Activated CD8-positive, alpha-beta memory T cell treated with anti-CD3 and anti-CD28 coated beads, Interleukin-2, amount 50 U/mL, for 1 hour (primary cell): Measurements from ENCODE around the gene PTPRCAP.

Source experiments
- DNase-seq: peaks from one replicate; pipeline ENCODE4 v3.0.0-alpha.2; 2020; ENCODE audit errors: extremely low read depth

PTPRCAP gene

DNA sequence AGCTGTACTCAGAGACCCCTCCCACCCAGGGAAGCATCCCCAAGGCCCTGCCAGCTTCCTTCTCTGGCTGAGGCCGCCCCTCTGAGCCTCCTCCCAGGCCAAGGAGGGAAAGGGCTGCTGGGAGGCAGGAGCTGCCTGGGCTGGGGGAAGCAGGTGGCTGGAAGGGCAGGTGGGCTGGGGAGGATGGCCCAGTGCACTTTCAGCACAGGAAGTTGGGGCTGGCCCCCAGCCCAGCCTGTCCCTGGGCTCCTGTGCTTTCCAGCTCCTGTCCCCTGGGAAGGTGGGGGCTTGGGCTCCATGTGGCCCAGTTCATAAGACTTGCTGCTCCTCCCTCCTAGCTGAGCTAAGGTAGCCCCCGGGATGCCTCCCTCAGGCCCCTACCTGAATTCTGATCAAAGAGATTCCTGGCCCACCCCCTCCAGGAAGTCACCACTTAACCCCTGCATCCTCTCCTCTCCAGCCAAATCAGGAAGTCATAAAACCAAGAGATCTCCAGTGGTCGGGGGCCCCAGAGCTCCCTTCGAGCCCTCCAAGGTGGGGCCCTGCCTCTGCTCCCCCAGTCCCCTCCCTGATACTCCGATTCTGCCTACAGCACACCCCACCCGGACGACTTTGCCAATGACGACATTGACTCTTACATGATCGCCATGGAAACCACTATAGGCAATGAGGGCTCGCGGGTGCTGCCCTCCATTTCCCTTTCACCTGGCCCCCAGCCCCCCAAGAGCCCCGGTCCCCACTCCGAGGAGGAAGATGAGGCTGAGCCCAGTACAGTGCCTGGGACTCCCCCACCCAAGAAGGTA is 40.7 kb downstream of the PTPRCAP start:
- DNase-seq: no peak

DNA sequence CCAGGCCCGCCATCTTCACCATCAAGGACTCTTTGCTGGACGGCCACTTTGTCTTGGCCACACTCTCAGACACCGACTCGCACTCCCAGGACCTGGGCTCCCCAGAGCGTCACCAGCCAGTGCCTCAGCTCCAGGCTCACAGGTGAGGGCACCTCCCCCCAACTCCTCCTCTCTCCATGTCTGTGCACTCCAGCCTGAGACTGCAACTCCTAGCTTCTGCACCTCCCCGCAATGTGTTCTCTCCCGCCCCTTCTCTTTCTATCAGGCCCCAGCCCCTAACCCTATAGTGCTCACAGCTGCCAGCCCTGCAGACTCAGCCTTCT is 41.3 kb downstream of the PTPRCAP start:
- DNase-seq: no peak

GRCh38 chr11:67395555-67396258 is 41.8 kb downstream of the PTPRCAP start:
- no peak for DNase-seq

GRCh38 chr11:67393990-67394389 is 43.5 kb downstream of the PTPRCAP start:
- DNase-seq: no peak

DNA sequence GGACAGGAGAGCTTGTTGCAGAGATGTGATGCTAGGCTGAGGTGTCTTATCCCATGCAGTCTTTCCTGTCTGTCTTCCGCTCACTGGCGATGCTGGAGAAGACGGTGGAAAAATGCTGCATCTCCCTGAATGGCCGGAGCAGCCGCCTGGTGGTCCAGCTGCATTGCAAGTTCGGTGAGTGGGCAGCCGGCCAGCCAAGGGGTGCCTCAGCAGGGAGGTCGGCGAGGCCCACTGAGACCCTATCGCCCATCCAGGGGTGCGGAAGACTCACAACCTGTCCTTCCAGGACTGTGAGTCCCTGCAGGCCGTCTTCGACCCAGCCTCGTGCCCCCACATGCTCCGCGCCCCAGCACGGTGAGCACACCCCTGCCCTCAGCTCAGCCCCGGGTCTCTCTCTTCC is 44.0 kb downstream of the PTPRCAP start:
- no peak for DNase-seq

DNA sequence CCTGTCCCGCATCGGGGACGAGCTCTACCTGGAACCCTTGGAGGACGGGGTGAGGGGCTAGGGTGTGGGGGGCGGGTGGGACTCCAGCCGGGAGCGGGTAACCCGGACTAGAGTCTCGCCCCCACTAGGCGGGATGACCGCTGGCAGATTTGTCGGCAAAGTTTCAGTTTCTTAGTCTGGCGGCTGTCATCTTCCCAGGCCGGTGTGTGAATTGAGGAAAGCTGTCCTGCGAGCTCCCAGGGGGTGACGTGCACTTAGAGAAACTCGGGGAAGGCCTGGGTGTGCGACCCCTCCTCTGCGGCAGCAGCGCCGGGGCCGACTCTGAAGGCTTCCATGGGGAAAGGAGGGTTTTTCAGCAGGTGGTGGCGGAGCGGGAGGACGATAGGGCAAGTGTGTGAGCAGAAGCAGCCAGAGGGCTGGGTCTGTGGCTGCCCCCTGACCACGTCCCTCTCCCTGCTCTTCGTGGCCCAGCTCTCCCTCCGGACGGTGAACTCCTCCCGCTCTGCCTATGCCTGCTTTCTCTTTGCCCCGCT is 45.2 kb downstream of the PTPRCAP start:
- DNase-seq: no peak

- DNase-seq: peak; percentile 67
Measured at GRCh38 chr11:67391304-67392182, 45.9 kb downstream of the PTPRCAP start, which contains the start of gene RAD9A. Gene RAD9A, plus strand, starts transcription at chr11:67391986. Its CDS starts 59 bp downstream, at chr11:67392045.

DNA sequence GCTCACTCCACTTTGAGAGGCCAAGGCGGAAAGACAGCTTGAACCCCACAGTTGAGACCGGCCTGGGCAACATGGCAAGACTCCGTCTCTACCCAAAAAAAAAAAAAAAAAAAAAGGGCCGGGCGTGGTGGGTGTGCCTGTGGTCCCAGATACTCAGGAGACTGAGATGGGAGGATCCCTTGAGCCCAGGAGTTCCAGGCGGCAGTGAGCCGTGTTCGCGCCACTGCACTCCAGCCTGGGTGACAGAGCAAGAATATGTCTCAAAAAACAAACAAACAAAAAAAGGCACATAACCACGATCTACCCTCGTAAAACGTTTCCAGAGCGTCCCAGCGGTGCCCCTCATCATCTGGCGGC is 46.6 kb downstream of the PTPRCAP start:
- no peak for DNase-seq

DNA sequence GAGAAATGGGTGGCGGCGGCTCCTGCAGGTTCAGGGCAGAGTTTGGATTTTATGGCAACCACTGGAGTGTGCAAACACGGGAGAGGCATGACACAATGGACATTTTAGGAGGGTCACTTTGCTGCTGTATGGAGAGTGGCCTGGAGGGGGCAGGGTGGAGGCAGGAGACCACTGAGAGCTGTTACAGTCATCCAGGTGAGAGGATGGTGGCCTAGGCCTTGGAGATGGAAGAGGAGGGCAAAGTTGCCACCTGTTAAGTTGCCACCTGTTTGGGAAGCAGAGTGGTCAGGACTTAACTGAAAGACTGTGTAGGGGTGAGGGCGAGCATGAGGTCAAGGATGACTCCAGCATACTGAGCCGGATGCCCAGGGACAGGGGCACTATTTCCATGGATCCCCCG is 48.0 kb downstream of the PTPRCAP start:
- DNase-seq: no peak

- no peak for DNase-seq
Measured at GRCh38 chr11:67387518-67387917, 50.0 kb downstream of the PTPRCAP start.

DNA sequence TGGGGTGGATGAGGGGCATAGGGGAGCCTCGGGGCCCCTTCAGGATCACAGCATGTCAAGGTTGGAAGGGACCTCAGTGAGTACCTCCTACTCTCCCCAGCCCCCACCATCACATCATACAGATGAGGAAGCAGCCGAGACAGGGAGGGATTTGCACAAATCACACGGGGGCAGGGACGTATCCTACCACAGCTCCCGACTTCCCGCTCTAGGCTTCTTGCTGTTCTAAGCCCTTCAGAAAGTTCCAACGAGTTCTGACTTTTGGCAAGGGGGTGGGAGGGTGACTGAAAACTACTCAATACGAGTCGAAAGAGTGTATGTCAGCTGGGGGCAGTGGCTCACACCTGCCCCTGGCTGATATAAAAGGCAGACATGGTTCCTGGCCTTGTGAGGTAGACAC is 50.4 kb downstream of the PTPRCAP start:
- no peak for DNase-seq
